ENCODE results near the gene GOLGA8N. TPM values are rescaled to one million over a fixed set of nuclear protein-coding genes. Genes with fewer than 3 reads are reported as not detected.

GOLGA8N gene
- total RNA-seq, 3 donors from 2014 or later: 3.7 to 10.5 (median 8.8) TPM

- Histone ChIP-seq H3K9me3 (no peaks in the 10 kb centered on the region), H3K4me1 (ENCODE audit: low read depth) (no peaks in the 10 kb centered on the region), H3K36me3 (ENCODE audit: low read depth) (no peaks in the 10 kb centered on the region), H3K4me3 (no peak overlapping the region)
- DNase-seq: no peak
- no peak for ATAC-seq
- no peak for TF ChIP-seq CTCF (IDR thresholded peaks at IDR 0.05)
- intact Hi-C loops (cut with DNase I, micrococcal nuclease): loop anchor here in 1 of 2 donors (5.0 kb wide), 1 partner anchor 186 kb away; no protein-coding TSS in a partner anchor
Measured at GRCh38 chr15:32656091-32656490, 62.8 kb downstream of the GOLGA8N start.

- no peaks in the 10 kb centered on the region for H3K36me3 ChIP-seq (ENCODE audit: low read depth)
- DNase-seq (no peak), ATAC-seq (no peak)
- TF ChIP-seq CTCF (IDR thresholded peaks at IDR 0.05): no peak
- intact Hi-C loops (cut with DNase I, micrococcal nuclease): loop anchor here in 1 of 2 donors (5.0 kb wide), 1 partner anchor 186 kb away; no protein-coding TSS in a partner anchor
- no peak overlapping the region for H3K4me3 ChIP-seq
- no peaks in the 10 kb centered on the region for H3K9me3 ChIP-seq
- no peaks in the 10 kb centered on the region for H3K4me1 ChIP-seq (ENCODE audit: low read depth)
Measured at GRCh38 chr15:32656496-32656895, 63.2 kb downstream of the GOLGA8N start.

Other genes starting within 250 kb of the GOLGA8N start
- 1 to 10 TPM in 2 of 3 donors, under 1 TPM in 1; 0.43 to 2.0 (median 1.2) TPM for gene GOLGA8K, start 190.2 kb upstream of the GOLGA8N start, total RNA-seq
- gene GOLGA8O, start 137.8 kb upstream of the GOLGA8N start, total RNA-seq: 1 to 10 TPM in 1 of 3 donors, under 1 TPM in 2; 0.60 to 1.5 (median 0.60) TPM
- 10 to 100 TPM in 1 of 3 donors, 1 to 10 TPM in 2; 5.6 to 23.8 (median 7.7) TPM for gene ARHGAP11A, start 22.0 kb downstream of the GOLGA8N start, total RNA-seq
- 1 to 10 TPM; 4.2 to 7.0 (median 5.7) TPM for gene SCG5, start 48.3 kb downstream of the GOLGA8N start, total RNA-seq
- 10 to 100 TPM in 2 of 3 donors, 1 to 10 TPM in 1; 9.1 to 77.8 (median 44.8) TPM for gene GREM1, start 124.5 kb downstream of the GOLGA8N start, total RNA-seq

Measured in mucosa of descending colon (tissue), 3 donors.